SK-N-SH (cell line): Measurements from ENCODE around the gene OR52K2. TPM values are rescaled to one million over a fixed set of nuclear protein-coding genes. Genes with fewer than 3 reads are reported as not detected.
"Not testable (repeated sequence)": the region's sequence is repeated elsewhere in the genome, so short reads cannot be mapped to it uniquely, and the experiment has no call there.

Source experiments
- CTCF ChIA-PET: fragments of 300-600, 350-600 bp; formaldehyde crosslinking; extraction: SDS; loops from one replicate; lab custom pipeline; 2021; lab: Yijun Ruan, JAX
- POLR2A ChIA-PET: fragments of 350-600 bp; sonication (Branson Sonifier 250); formaldehyde crosslinking; extraction: SDS; loops from one replicate; lab custom pipeline; 2020; ENCODE audit warnings: antibody characterized with exemption, inconsistent platforms; lab: Yijun Ruan, JAX
- DNase-seq: peaks from one replicate; pipeline ENCODE4 v3.0.0; 2012
- H2AFZ ChIP-seq: fragments of 200-600 bp; sonication (generic); 2 replicates; pipeline ENCODE4 v1.8.1; 2016; ENCODE audit warnings: antibody characterized with exemption, mild to moderate bottlenecking, low read depth
- H3F3A ChIP-seq: fragments of 200-600 bp; sonication (generic); replicated peaks from 2 replicates; pipeline ENCODE3; 2016; ENCODE audit warnings: antibody characterized with exemption, mild to moderate bottlenecking; ENCODE audit not compliant: insufficient read depth
- H3K27ac ChIP-seq, 2 experiments: fragments of 200-500 bp in 1 of 2; fragments of 200-600 bp in 1 of 2; sonication (Bioruptor generic) in 1 of 2; sonication (generic), shearing (Covaris generic) in 1 of 2; 2 replicates each; pipeline versions ENCODE4 v1.5.1 to v1.6.1; 2014 to 2016; ENCODE audit warnings: low read depth in 2 of 2, inconsistent platforms in 1 of 2, low read length in 1 of 2, mild to moderate bottlenecking in 1 of 2, mixed read lengths in 1 of 2
- H3K27me3 ChIP-seq: fragments of 200-600 bp; sonication (generic), shearing (Covaris generic); 2 replicates; pipeline ENCODE4 v1.6.1; 2016; ENCODE audit warnings: mixed run types; ENCODE audit not compliant: insufficient read depth
- H3K36me3 ChIP-seq, 2 experiments: fragments of 200-500 bp in 1 of 2; fragments of 200-600 bp in 1 of 2; sonication (Bioruptor generic) in 1 of 2; sonication (generic) in 1 of 2; replicated peaks in 1 of 2; 2 replicates each; pipeline versions ENCODE3 to v1.5.1; 2014 to 2016; ENCODE audit warnings: low read length in 1 of 2, mild to moderate bottlenecking in 1 of 2; ENCODE audit not compliant: insufficient read depth in 2 of 2, control insufficient read depth in 1 of 2
- H3K4me1 ChIP-seq, 2 experiments: fragments of 200-500 bp in 1 of 2; fragments of 200-600 bp in 1 of 2; sonication (Bioruptor generic) in 1 of 2; sonication (generic), shearing (Covaris generic) in 1 of 2; 2 replicates each; pipeline versions ENCODE4 v1.5.1 to v1.6.1; 2014 to 2016; ENCODE audit warnings: low read depth in 1 of 2, low read length in 1 of 2, mixed run types in 1 of 2; ENCODE audit not compliant: insufficient read depth in 2 of 2, control insufficient read depth in 1 of 2
- H3K4me2 ChIP-seq: fragments of 200-600 bp; sonication (generic), shearing (Covaris generic); 2 replicates; pipeline ENCODE4 v1.6.1; 2017; ENCODE audit warnings: mixed run types
- H3K4me3 ChIP-seq, 2 experiments: fragments of 200-500 bp in 1 of 2; fragments of 200-600 bp in 1 of 2; sonication (Bioruptor generic) in 1 of 2; sonication (generic), shearing (Covaris generic) in 1 of 2; 2 replicates each; pipeline versions ENCODE4 v1.5.1 to v1.8.1; 2014 to 2016; ENCODE audit warnings: low read depth in 2 of 2, inconsistent platforms in 1 of 2, low read length in 1 of 2, mild to moderate bottlenecking in 1 of 2, mixed read lengths in 1 of 2, moderate library complexity in 1 of 2
- H3K79me2 ChIP-seq: fragments of 200-600 bp; sonication (generic); 2 replicates; pipeline ENCODE4 v1.8.1; 2017; ENCODE audit warnings: mild to moderate bottlenecking; ENCODE audit not compliant: insufficient read depth
- H3K9ac ChIP-seq: fragments of 200-600 bp; sonication (generic); 2 replicates; pipeline ENCODE4 v1.6.1; 2017; ENCODE audit warnings: mixed run types
- H3K9me2 ChIP-seq: fragments of 200-600 bp; sonication (generic); 2 replicates; pipeline ENCODE4 v1.6.1; 2017; ENCODE audit warnings: mixed run types
- H3K9me3 ChIP-seq: fragments of 200-600 bp; sonication (generic); 2 replicates; pipeline ENCODE4 v1.6.1; 2017; ENCODE audit warnings: mixed run types, mild to moderate bottlenecking, moderate library complexity
- H4K20me1 ChIP-seq: fragments of 200-600 bp; sonication (generic); 2 replicates; pipeline ENCODE4 v1.6.1; 2017; ENCODE audit warnings: mild to moderate bottlenecking, mixed run types; ENCODE audit not compliant: insufficient read depth
- CTCF ChIP-seq: fragments of 200-600 bp; sonication (generic); IDR thresholded peaks from 2 replicates; pipeline ENCODE4 v1.6.1; 2017; ENCODE audit warnings: antibody characterized with exemption, mild to moderate bottlenecking, moderate library complexity
- ELF1 ChIP-seq: IDR thresholded peaks from 2 replicates; pipeline ENCODE4 v1.4.0; 2012
- EP300 ChIP-seq, 2 experiments: IDR thresholded peaks; 2 replicates each; pipeline versions ENCODE4 v1.4.0 to v1.6.1; 2012; ENCODE audit warnings: borderline replicate concordance in 1 of 2, low read depth in 1 of 2, low read length in 1 of 2
- EZH2phosphoT487 ChIP-seq: fragments of 200-600 bp; sonication (generic); IDR thresholded peaks from 2 replicates; pipeline ENCODE4 v1.6.1; 2017; ENCODE audit warnings: low read depth, mixed run types, mild to moderate bottlenecking, antibody characterized with exemption, moderate library complexity, borderline replicate concordance
- FOSL2 ChIP-seq: IDR thresholded peaks from 2 replicates; pipeline ENCODE4 v1.4.0; 2012; ENCODE audit warnings: low read depth, mild to moderate bottlenecking, moderate library complexity, borderline replicate concordance
- FOXM1 ChIP-seq: IDR thresholded peaks from 2 replicates; pipeline ENCODE4 v1.4.0; 2012; ENCODE audit warnings: low read depth, mild to moderate bottlenecking
- MAX ChIP-seq: IDR thresholded peaks from 2 replicates; pipeline ENCODE4 v1.4.0; 2012; ENCODE audit warnings: low read depth
- MEF2A ChIP-seq: IDR thresholded peaks from 2 replicates; pipeline ENCODE4 v1.4.0; 2012; ENCODE audit warnings: low read depth, borderline replicate concordance
- NFIC ChIP-seq: IDR thresholded peaks from 2 replicates; pipeline ENCODE4 v1.4.0; 2012; ENCODE audit warnings: borderline replicate concordance
- RAD21 ChIP-seq: IDR thresholded peaks from 2 replicates; pipeline ENCODE4 v1.6.1; 2012; ENCODE audit warnings: mild to moderate bottlenecking, low read length
- RCOR1 ChIP-seq: fragments of 150-350 bp; IDR thresholded peaks from 2 replicates; pipeline ENCODE4 v1.6.1; 2017; ENCODE audit warnings: antibody characterized with exemption, low read length
- REST ChIP-seq: IDR thresholded peaks from 2 replicates; pipeline ENCODE4 v1.6.1; 2012; ENCODE audit warnings: mild to moderate bottlenecking, low read depth, low read length, moderate library complexity
- RFX5 ChIP-seq: IDR thresholded peaks from 2 replicates; pipeline ENCODE4 v1.6.1; 2012; ENCODE audit warnings: mild to moderate bottlenecking, improper control_type of control experiment, low read length
- TAF1 ChIP-seq: IDR thresholded peaks from 2 replicates; pipeline ENCODE4 v1.6.1; 2012; ENCODE audit warnings: low read depth, mild to moderate bottlenecking, low read length, moderate library complexity, borderline replicate concordance
- TCF12 ChIP-seq: IDR thresholded peaks from 2 replicates; pipeline ENCODE4 v1.4.0; 2012
- TEAD4 ChIP-seq: IDR thresholded peaks from 2 replicates; pipeline ENCODE4 v1.4.0; 2012; ENCODE audit warnings: mild to moderate bottlenecking, borderline replicate concordance; ENCODE audit not compliant: insufficient read depth
- WGBS: methylation state at CpG from one replicate; pipeline ENCODE4 v1.1.6; 2017; ENCODE audit warnings: low lambda C conversion rate; 5-methylcytosine and 5-hydroxymethylcytosine counted together
- polyA plus RNA-seq, 3 experiments: library from polyadenylated mRNA; depleted of rRNA; stranded (reverse); fragments of >200 nt; gene quantifications; 2 replicates each; pipeline ENCODE4 v1.2.3, GENCODE V29; 2012

The OR52K2 gene
- not detected in 2 replicates for polyA plus RNA-seq (2012; rRNA removed)
- not detected in 2 replicates for polyA plus RNA-seq (2012; cell fraction: cytosol; rRNA removed)
- polyA plus RNA-seq (2012; cell fraction: nucleus; rRNA removed) = not detected in 2 replicates

DNA sequence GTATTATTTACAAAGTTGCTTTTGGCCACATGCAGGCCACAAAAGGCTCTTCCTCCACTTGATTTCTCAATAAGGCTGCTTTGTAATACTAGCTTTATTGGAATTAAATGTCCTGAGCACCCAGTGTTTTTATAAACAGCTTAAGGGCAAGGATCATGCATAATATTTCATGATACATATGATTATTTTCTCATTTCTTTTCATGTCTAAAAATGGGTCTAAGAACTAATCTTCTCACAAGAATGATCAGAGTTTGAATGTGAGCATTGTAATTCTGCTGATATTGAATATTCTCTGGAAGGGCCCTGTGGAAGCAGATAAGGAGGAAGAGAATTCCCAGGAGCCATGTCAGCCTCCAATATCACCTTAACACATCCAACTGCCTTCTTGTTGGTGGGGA lies at the start of gene OR52K2:
TSS of gene OR52K2 (plus strand) at position 301 of the 400 bp plus-strand sequence. CDS start at position 346, 45 bp downstream.
- DNase-seq = no peak
- TF ChIP-seq RAD21 = no peak
- no peak for TF ChIP-seq NFIC
- TF ChIP-seq FOXM1 = no peak
- TF ChIP-seq CTCF = no peak
- no peak for TF ChIP-seq RFX5
- TF ChIP-seq ELF1 = no peak
- no peak for TF ChIP-seq MAX
- no peak for TF ChIP-seq RCOR1
- no peak for TF ChIP-seq TAF1
- no peak for TF ChIP-seq REST
- no peak for TF ChIP-seq MEF2A
- no peak for TF ChIP-seq EP300 (IDR thresholded peaks at IDR 0.05; ENCODE audit: borderline replicate concordance in 1 of 2, low read depth in 1 of 2, low read length in 1 of 2)
- no peak for TF ChIP-seq EZH2phosphoT487
- TF ChIP-seq TEAD4 = no peak
- TF ChIP-seq TCF12 = no peak
- TF ChIP-seq FOSL2 = no peak
- Histone ChIP-seq H3K4me1 (no peaks in the 10 kb centered on the region), H3K36me3 (no peaks in the 10 kb centered on the region), H3K4me3 (no peak within 1 kb of the TSS), H2AFZ (no peak within 1 kb of the TSS), H3K79me2 (no peaks in the 10 kb centered on the region), H3K27ac (no peak within 1 kb of the TSS), H3K9me3 (no peaks in the 10 kb centered on the region), H3K4me2 (no peak within 1 kb of the TSS), H3K9me2 (no peaks in the 10 kb centered on the region), H3K9ac (no peak within 1 kb of the TSS), H3K27me3 (no peaks in the 10 kb centered on the region), H4K20me1 (no peaks in the 10 kb centered on the region), H3F3A (no peaks in the 10 kb centered on the region)
- POLR2A ChIA-PET = no interaction called here
- CTCF ChIA-PET = no interaction called here

GRCh38 chr11:4406206-4406605 lies 42.9 kb upstream of the OR52K2 start:
- H3K27me3 ChIP-seq, H3K9me2 ChIP-seq, H3K4me3 ChIP-seq, H4K20me1 ChIP-seq, POLR2A ChIA-PET, H3K4me2 ChIP-seq, H3K27ac ChIP-seq, H3K36me3 ChIP-seq, H3K79me2 ChIP-seq, DNase-seq, H2AFZ ChIP-seq, CTCF ChIA-PET, H3K4me1 ChIP-seq, H3K9ac ChIP-seq, H3K9me3 ChIP-seq, H3F3A ChIP-seq: not testable (repeated sequence)
- 0% methylated on average over 1 of the region's 6 CpGs for WGBS
